ENCODE data around the gene GGTA1.
"Not testable (repeated sequence)": the region's sequence is repeated elsewhere in the genome, so short reads cannot be mapped to it uniquely, and the experiment has no call there.

DNA sequence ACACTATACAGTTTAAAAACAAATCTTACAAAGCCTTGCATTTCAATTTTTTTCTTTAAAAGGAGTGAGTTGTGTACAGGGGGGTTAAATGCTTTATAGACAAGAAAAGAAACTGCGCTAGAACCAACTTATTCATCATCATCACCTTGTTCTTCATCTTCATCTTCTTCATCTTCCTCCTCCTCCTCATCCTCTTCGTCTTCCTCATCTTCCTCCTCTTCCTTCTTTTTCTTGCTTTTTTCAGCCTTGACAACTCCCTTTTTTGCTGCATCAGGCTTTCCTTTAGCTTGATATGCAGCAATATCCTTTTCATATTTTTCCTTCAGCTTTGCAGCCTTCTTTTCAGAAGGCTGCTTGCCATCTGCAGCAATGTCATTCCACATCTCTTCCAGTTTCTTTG, 20.0 kb upstream of the GGTA1 start:
- TF ChIP-seq POLR2A, CTCF, POLR2AphosphoS5 (IDR thresholded peaks at IDR 0.05): not testable (repeated sequence)

Measured in prostate gland (tissue), 2 donors.